Endothelial cell of umbilical vein (primary cell): ENCODE results near the gene TOMM7. TPM values are rescaled to one million over a fixed set of nuclear protein-coding genes. Genes with fewer than 3 reads are reported as not detected.
A peak's percentile ranks its signal among the peaks of the same experiment; 100 is the strongest.

Experiments
- BruUV-seq: library from RNA; stranded (reverse); fragments of 400-500 nt; replicated peaks from 2 replicates; lab custom pipeline; 2021; lab: Mats Ljungman, UMichigan
- CTCF ChIA-PET: fragments of 300-600, 350-600 bp; sonication (Branson Sonifier 250); formaldehyde crosslinking; loops from one replicate; lab custom pipeline; 2021; ENCODE audit warnings: antibody characterized with exemption, inconsistent platforms; lab: Charles Lee
- POLR2A ChIA-PET: fragments of 300-600, 350-600 bp; sonication (Branson Sonifier 250); formaldehyde crosslinking; loops from one replicate; lab custom pipeline; 2021; ENCODE audit warnings: antibody characterized with exemption, inconsistent platforms; lab: Charles Lee
- DNase-seq: peaks from one replicate; pipeline ENCODE4 v3.0.0-alpha.2; 2011; ENCODE audit warnings: low read depth, low spot score
- FAIRE-seq: peaks from 2 replicates; lab custom pipeline; 2011; peaks lifted over from hg19 to GRCh38; lab: Jason Lieb, UNC
- H2AFZ ChIP-seq: 2 replicates; pipeline ENCODE4 v1.6.0; 2012; ENCODE audit warnings: low read depth, low read length, control low read depth, inconsistent platforms
- H3K27ac ChIP-seq: 2 replicates; pipeline ENCODE4 v1.5.1; 2011; ENCODE audit warnings: low read depth, mild to moderate bottlenecking, control low read depth, low read length, moderate library complexity; ENCODE audit not compliant: insufficient read depth
- H3K27me3 ChIP-seq, 2 experiments: 2 replicates each; pipeline versions ENCODE4 v1.6.0 to v1.6.1; 2011; ENCODE audit warnings: low read length in 2 of 2, mixed read lengths in 1 of 2; ENCODE audit not compliant: control insufficient read depth in 2 of 2, insufficient read depth in 2 of 2
- H3K36me3 ChIP-seq, 2 experiments: 2 replicates in 1 of 2; 3 replicates in 1 of 2; pipeline ENCODE4 v1.5.1; 2011; ENCODE audit warnings: low read length in 2 of 2, mild to moderate bottlenecking in 1 of 2, moderate library complexity in 1 of 2; ENCODE audit not compliant: control insufficient read depth in 2 of 2, insufficient read depth in 2 of 2; ENCODE audit errors: extremely low read depth in 1 of 2
- H3K4me1 ChIP-seq: 3 replicates; pipeline ENCODE4 v1.5.1; 2011; ENCODE audit warnings: mild to moderate bottlenecking, low read length; ENCODE audit not compliant: control insufficient read depth, insufficient read depth; ENCODE audit errors: extremely low read depth
- H3K4me2 ChIP-seq: 2 replicates; pipeline ENCODE4 v1.6.1; 2011; ENCODE audit warnings: low read length, control low read depth, mixed read lengths; ENCODE audit not compliant: insufficient read depth
- H3K4me3 ChIP-seq, 3 experiments: fragments of 200-600 bp in 1 of 3; sonication (generic), shearing (Covaris generic) in 1 of 3; replicated peaks in 1 of 3; 2 replicates each; pipeline ENCODE4 v1.5.1; 2011 to 2016; ENCODE audit warnings: control low read depth in 3 of 3, low read length in 3 of 3, mild to moderate bottlenecking in 2 of 3, inconsistent platforms in 1 of 3, low read depth in 1 of 3, moderate library complexity in 1 of 3; ENCODE audit not compliant: insufficient read depth in 1 of 3
- H3K79me2 ChIP-seq: 2 replicates; pipeline ENCODE4 v1.6.0; 2012; ENCODE audit warnings: low read length, inconsistent platforms; ENCODE audit not compliant: control insufficient read depth, insufficient read depth
- H3K9ac ChIP-seq: replicated peaks from 2 replicates; pipeline ENCODE3; 2011; ENCODE audit warnings: low read length, control low read depth; ENCODE audit not compliant: insufficient read depth; ENCODE audit errors: extremely low read depth
- H3K9me1 ChIP-seq: replicated peaks from 3 replicates; pipeline ENCODE4 v1.6.0; 2011; ENCODE audit warnings: mild to moderate bottlenecking, low read length; ENCODE audit not compliant: control insufficient read depth, insufficient read depth; ENCODE audit errors: extremely low read depth
- H3K9me3 ChIP-seq: replicated peaks from 2 replicates; pipeline ENCODE4 v1.5.1; 2012; ENCODE audit warnings: low read length, inconsistent platforms; ENCODE audit not compliant: control insufficient read depth, insufficient read depth
- H4K20me1 ChIP-seq: replicated peaks from 2 replicates; pipeline ENCODE3; 2011; ENCODE audit warnings: mild to moderate bottlenecking, low read length; ENCODE audit not compliant: control insufficient read depth, insufficient read depth; ENCODE audit errors: extremely low read depth
- CTCF ChIP-seq, 2 donors: IDR thresholded peaks; 1 replicate in 1 of 2; 2 replicates in 1 of 2; pipeline ENCODE4 v1.5.1; 2011; ENCODE audit warnings: low read length in 2 of 2, mild to moderate bottlenecking in 2 of 2, moderate library complexity in 2 of 2, control low read depth in 1 of 2, inconsistent platforms in 1 of 2, low read depth in 1 of 2; ENCODE audit not compliant: insufficient read depth in 1 of 2; ENCODE audit errors: extremely low read depth in 1 of 2
- FOS ChIP-seq: IDR thresholded peaks from 2 replicates; pipeline ENCODE4 v1.6.1; 2011; ENCODE audit warnings: mild to moderate bottlenecking, low read length, moderate library complexity, borderline replicate concordance; ENCODE audit not compliant: insufficient read depth
- MAX ChIP-seq: IDR thresholded peaks from 2 replicates; pipeline ENCODE4 v1.6.1; 2011; ENCODE audit not compliant: insufficient read depth, insufficient read length
- MYC ChIP-seq: IDR thresholded peaks from one replicate; pipeline ENCODE4 v1.6.1; 2011; ENCODE audit warnings: mild to moderate bottlenecking, low read depth, low read length
- POLR2A ChIP-seq: IDR thresholded peaks from 2 replicates; pipeline ENCODE4 v1.6.1; 2012; ENCODE audit warnings: low read depth, mild to moderate bottlenecking, control low read depth, low read length
- POLR2AphosphoS5 ChIP-seq: IDR thresholded peaks from 2 replicates; pipeline ENCODE4 v1.6.1; 2012; ENCODE audit warnings: low read depth, mild to moderate bottlenecking, control low read depth, low read length, moderate library complexity; ENCODE audit not compliant: insufficient read depth
- dilution Hi-C: fragments of 300-500 bp; cut with MboI; formaldehyde crosslinking; loops from one replicate; pipeline ENCODE4 v1.15.0; 2019; ENCODE audit warnings: low sequenced_read_pairs; ENCODE audit not compliant: extremely low pct_ligation_motif_present
- intact Hi-C: fragments of 100-400 bp; cut with micrococcal nuclease; formaldehyde crosslinking; loops from one replicate; pipeline ENCODE4 v1.10.0; 2022
- polyA plus RNA-seq, 4 experiments: library from polyadenylated mRNA; depleted of rRNA in 3 of 4; stranded (reverse) in 3 of 4; unstranded in 1 of 4; fragments of >200 nt; gene quantifications; 2 replicates each; pipeline versions ENCODE4 v1.2.1 to v1.2.3, GENCODE V29; 2011 to 2012; ENCODE audit warnings: missing spikeins in 1 of 4
- total RNA-seq: library from RNA; stranded (reverse); gene quantifications from 2 replicates; pipeline ENCODE4 v1.2.3, GENCODE V29; 2021

The TOMM7 gene
- total and polyA plus RNA-seq, 2 donors (not counting 3 experiments of a cell fraction or from before 2014, with no cell fraction given) = 185 to 528 TPM

GRCh38 chr7:22861576-22861975, 38.9 kb upstream of the TOMM7 start:
- no peaks in the 10 kb centered on the region for H3K27me3 ChIP-seq
- no peak for DNase-seq
- H3K4me2 ChIP-seq = no peak overlapping the region
- no peaks in the 10 kb centered on the region for H3K9me1 ChIP-seq
- dilution Hi-C loops (no loop called here), intact Hi-C loops (no loop called here)
- FAIRE-seq = no peak
- CTCF ChIA-PET = interaction anchor here (2.2 to 2.7 kb wide), 3 partner anchors 9 to 79 kb away, joined by 8 to 12 read pairs (median 9); no protein-coding TSS in a partner anchor
- peaks cover 24% of the 10 kb centered on the region for H3K4me1 ChIP-seq
- H3K9ac ChIP-seq = no peak overlapping the region
- no peak overlapping the region for H3K4me3 ChIP-seq
- BruUV-seq = no TSS peak
- H3K9me3 ChIP-seq = no peaks in the 10 kb centered on the region
- POLR2A ChIA-PET = interaction anchor here (0.7 kb wide), 1 partner anchor 300 kb away, joined by 6 read pairs; no protein-coding TSS in a partner anchor
- no peaks in the 10 kb centered on the region for H3K79me2 ChIP-seq
- H4K20me1 ChIP-seq = no peaks in the 10 kb centered on the region
- H2AFZ ChIP-seq = no peak overlapping the region
- H3K36me3 ChIP-seq = no peaks in the 10 kb centered on the region
- TF ChIP-seq MYC = no peak
- no peak for TF ChIP-seq CTCF (IDR thresholded peaks at IDR 0.05; ENCODE audit: extremely low read depth in 1 of 2, insufficient read depth in 1 of 2, low read depth in 1 of 2, low read length in 2 of 2)
- no peak for TF ChIP-seq FOS
- H3K27ac ChIP-seq = no peak overlapping the region

GRCh38 chr7:22860784-22861482, 38.3 kb upstream of the TOMM7 start:
- peaks cover 4% of the 10 kb centered on the region for H3K79me2 ChIP-seq
- H3K9me1 ChIP-seq = no peaks in the 10 kb centered on the region
- H3K27ac ChIP-seq = no peak overlapping the region
- BruUV-seq = no TSS peak
- FAIRE-seq (no peak), DNase-seq (peak; percentile 21)
- dilution Hi-C loops = no loop called here
- H3K4me2 ChIP-seq = no peak overlapping the region
- POLR2A ChIA-PET = no interaction called here
- H3K9me3 ChIP-seq = no peaks in the 10 kb centered on the region
- H3K4me3 ChIP-seq = no peak overlapping the region
- TF ChIP-seq CTCF (IDR thresholded peaks at IDR 0.05; ENCODE audit: extremely low read depth in 1 of 2, insufficient read depth in 1 of 2, low read depth in 1 of 2, low read length in 2 of 2) = peak; percentile 46 to 65
- no peak for TF ChIP-seq POLR2A
- TF ChIP-seq POLR2AphosphoS5 = peak; percentile 30
- TF ChIP-seq MAX = no peak
- no peaks in the 10 kb centered on the region for H3K27me3 ChIP-seq
- H4K20me1 ChIP-seq = no peaks in the 10 kb centered on the region
- intact Hi-C loops = no loop called here
- no peak overlapping the region for H2AFZ ChIP-seq
- peaks cover 27% of the 10 kb centered on the region for H3K4me1 ChIP-seq
- H3K9ac ChIP-seq = no peak overlapping the region
- H3K36me3 ChIP-seq = no peaks in the 10 kb centered on the region
- CTCF ChIA-PET = interaction anchor here (0.8 to 2.7 kb wide), 13 partner anchors 10 to 300 kb away, joined by 3 to 19 read pairs (median 6); no protein-coding TSS in a partner anchor
